A673 (cell line): Measurements from ENCODE around the gene KRTAP4-2. TPM values are rescaled to one million over a fixed set of nuclear protein-coding genes. Genes with fewer than 3 reads are reported as not detected.

Source experiments
- BruUV-seq: library from RNA; stranded (reverse); fragments of 400-500 nt; replicated peaks from 2 replicates; lab custom pipeline; 2021; lab: Mats Ljungman, UMichigan
- CTCF ChIA-PET: fragments of 300-600 bp; sonication (Branson Sonifier 250); formaldehyde crosslinking; loops from one replicate; lab custom pipeline; 2022; ENCODE audit warnings: antibody characterized with exemption; lab: Charles Lee
- POLR2A ChIA-PET: fragments of 300-600 bp; sonication (Branson Sonifier 250); formaldehyde crosslinking; loops from one replicate; lab custom pipeline; 2022; ENCODE audit warnings: antibody characterized with exemption; ENCODE audit not compliant: low non-redundant PET; lab: Charles Lee
- DNase-seq: peaks from one replicate; pipeline ENCODE4 v3.0.0-alpha.2; 2015; ENCODE audit warnings: low spot score
- H3K27ac ChIP-seq: fragments of 200-600 bp; sonication (generic); 2 replicates; pipeline ENCODE4 v1.5.1; 2016; ENCODE audit warnings: mixed run types, low read depth, mild to moderate bottlenecking, mixed read lengths, antibody characterized with exemption, low read length; ENCODE audit not compliant: poor library complexity, severe bottlenecking
- H3K27me3 ChIP-seq: fragments of 200-600 bp; sonication (generic); replicated peaks from 2 replicates; pipeline ENCODE4 v1.6.1; 2017; ENCODE audit warnings: mixed run types, low read depth, mild to moderate bottlenecking, mixed read lengths, antibody characterized with exemption, low read length; ENCODE audit not compliant: insufficient read depth, poor library complexity
- H3K36me3 ChIP-seq: fragments of 200-600 bp; sonication (generic); 2 replicates; pipeline ENCODE4 v1.6.1; 2016; ENCODE audit warnings: mixed run types, mild to moderate bottlenecking, mixed read lengths, antibody characterized with exemption, low read length; ENCODE audit not compliant: insufficient read depth, poor library complexity, severe bottlenecking
- H3K4me1 ChIP-seq: fragments of 200-600 bp; sonication (generic); 2 replicates; pipeline ENCODE4 v1.6.1; 2017; ENCODE audit warnings: mixed run types, mild to moderate bottlenecking, mixed read lengths, antibody characterized with exemption, low read length; ENCODE audit not compliant: insufficient read depth, poor library complexity, severe bottlenecking
- H3K4me3 ChIP-seq: fragments of 200-600 bp; sonication (generic); 2 replicates; pipeline ENCODE4 v1.5.1; 2016; ENCODE audit warnings: low read depth, mixed run types, mild to moderate bottlenecking, mixed read lengths, low read length; ENCODE audit not compliant: poor library complexity, severe bottlenecking
- H3K9me3 ChIP-seq: fragments of 200-600 bp; sonication (generic); 2 replicates; pipeline ENCODE4 v1.6.1; 2016; ENCODE audit warnings: mixed run types, low read depth, mild to moderate bottlenecking, mixed read lengths, antibody characterized with exemption, low read length; ENCODE audit not compliant: poor library complexity, severe bottlenecking
- CTCF ChIP-seq: fragments of 300-800, 200-600 bp; sonication (generic); conservative IDR thresholded peaks from 2 replicates; pipeline ENCODE4 v1.5.1; 2017; ENCODE audit warnings: low read depth, mild to moderate bottlenecking, antibody characterized with exemption, low read length, moderate library complexity, mixed read lengths
- EZH2 ChIP-seq: fragments of 200-600 bp; sonication (generic); IDR thresholded peaks from 2 replicates; pipeline ENCODE4 v1.6.1; 2017; ENCODE audit warnings: borderline replicate concordance, low read depth, mild to moderate bottlenecking, mixed read lengths, antibody characterized with exemption, low read length; ENCODE audit not compliant: poor library complexity, severe bottlenecking
- intact Hi-C: fragments of 100-400 bp; cut with micrococcal nuclease; formaldehyde crosslinking; loops from one replicate; pipeline ENCODE4 v1.10.0; 2022; ENCODE audit not compliant: unreplicated experiment
- total RNA-seq: library from RNA; stranded (reverse); gene quantifications from 2 replicates; pipeline ENCODE4 v1.2.3, GENCODE V29; 2021

KRTAP4-2 gene
- total RNA-seq, 1 experiment from 2014 or later, result not detected

DNA sequence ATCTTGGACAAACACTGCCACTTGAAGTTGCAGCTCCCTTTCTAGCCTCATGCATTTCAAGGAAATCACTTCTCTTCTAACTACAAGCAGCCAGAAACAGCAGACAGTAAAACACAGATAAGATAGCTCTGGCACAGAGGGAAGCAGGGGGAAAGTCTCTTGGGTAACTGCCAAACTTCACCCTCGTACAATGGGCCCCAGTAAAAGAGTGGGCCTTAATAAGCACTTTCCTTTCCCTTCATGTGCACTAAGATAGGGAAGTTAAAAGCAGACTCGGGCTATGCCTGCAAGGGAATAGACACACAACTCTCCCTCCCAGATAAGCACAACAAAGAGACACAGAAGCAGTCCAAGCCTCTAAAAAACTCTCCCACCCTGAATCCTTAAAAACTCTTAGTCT is 24.2 kb downstream of the KRTAP4-2 start:
- peaks cover 15% of the 10 kb centered on the region for H3K4me1 ChIP-seq
- H3K27ac ChIP-seq, result peak overlapping the region; percentile 77
- CTCF ChIA-PET, result no interaction called here
- intact Hi-C loops, result no loop called here
- POLR2A ChIA-PET, result no interaction called here
- H3K27me3 ChIP-seq, result no peaks in the 10 kb centered on the region
- no peaks in the 10 kb centered on the region for H3K9me3 ChIP-seq
- peak; percentile 27 for DNase-seq
- no TSS peak for BruUV-seq
- no peaks in the 10 kb centered on the region for H3K36me3 ChIP-seq
- no peak for TF ChIP-seq CTCF
- no peak for TF ChIP-seq EZH2
- no peak overlapping the region for H3K4me3 ChIP-seq

DNA sequence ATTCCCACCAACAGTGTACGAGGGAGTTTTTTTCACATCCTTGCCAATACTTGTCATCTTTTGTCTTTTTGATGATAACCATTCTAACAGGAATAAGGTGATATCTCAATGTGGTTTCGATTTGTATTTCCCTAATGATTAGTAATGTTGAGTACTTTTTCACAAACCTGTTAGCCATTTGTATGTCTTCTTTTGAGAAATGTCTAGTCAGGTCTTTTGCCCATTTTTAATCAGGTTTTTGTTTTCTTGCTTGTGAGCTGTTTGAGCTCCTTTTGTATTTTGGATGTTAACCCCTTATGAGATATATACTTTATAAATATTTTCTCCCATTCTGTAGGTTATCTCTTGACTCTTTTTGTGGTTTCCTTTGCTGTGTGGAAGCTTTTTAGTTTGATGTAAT is 26.5 kb downstream of the KRTAP4-2 start:
- intact Hi-C loops, result no loop called here
- POLR2A ChIA-PET, result no interaction called here
- H3K27ac ChIP-seq, result no peak overlapping the region
- no peak overlapping the region for H3K4me3 ChIP-seq
- DNase-seq, result no peak
- H3K9me3 ChIP-seq, result no peaks in the 10 kb centered on the region
- BruUV-seq, result no TSS peak
- H3K27me3 ChIP-seq, result no peaks in the 10 kb centered on the region
- CTCF ChIA-PET, result no interaction called here
- H3K36me3 ChIP-seq, result no peaks in the 10 kb centered on the region
- TF ChIP-seq CTCF (no peak), EZH2 (no peak)
- peaks cover 30% of the 10 kb centered on the region for H3K4me1 ChIP-seq

GRCh38 chr17:41150026-41150425 is 28.0 kb downstream of the KRTAP4-2 start:
- peak overlapping the region; percentile 96 for H3K27ac ChIP-seq
- H3K4me1 ChIP-seq, result peaks cover 43% of the 10 kb centered on the region
- intact Hi-C loops, result no loop called here
- POLR2A ChIA-PET, result no interaction called here
- TF ChIP-seq EZH2 (no peak), CTCF (no peak)
- CTCF ChIA-PET, result no interaction called here
- no peaks in the 10 kb centered on the region for H3K36me3 ChIP-seq
- no TSS peak for BruUV-seq
- no peak for DNase-seq
- H3K27me3 ChIP-seq, result no peaks in the 10 kb centered on the region
- no peak overlapping the region for H3K4me3 ChIP-seq
- no peaks in the 10 kb centered on the region for H3K9me3 ChIP-seq
